Cardiac fibroblast (primary cell): ENCODE measurements around the gene FAM32A.

ENCODE experiments used
- DNase-seq, 2 donors: peaks; one replicate each; pipeline versions ENCODE4 v3.0.0 to v3.0.0-alpha.2; 2010; ENCODE audit warnings: low read depth in 2 of 2
- H3K4me3 ChIP-seq, 2 donors: replicated peaks in 1 of 2; 1 replicate in 1 of 2; 2 replicates in 1 of 2; pipeline ENCODE4 v1.5.1; 2011; ENCODE audit warnings: low read depth in 2 of 2, low read length in 2 of 2, mild to moderate bottlenecking in 2 of 2, moderate library complexity in 1 of 2
- CTCF ChIP-seq: IDR thresholded peaks from one replicate; pipeline ENCODE4 v1.5.1; 2011; ENCODE audit warnings: low read depth, mild to moderate bottlenecking, low read length, inconsistent platforms

Gene FAM32A

GRCh38 chr19:16180611-16181010 lies 4.6 kb upstream of the FAM32A start:
- peak; percentile 70 to 76 for DNase-seq
- H3K4me3 ChIP-seq, result no peak overlapping the region
- TF ChIP-seq CTCF, result no peak

GRCh38 chr19:16184665-16185122 lies 516 bp upstream of the FAM32A start:
- no peak for DNase-seq
- H3K4me3 ChIP-seq, result peak overlapping the region; percentile 97 to 98
- TF ChIP-seq CTCF, result no peak

- TF ChIP-seq CTCF, result peak; percentile 43
- H3K4me3 ChIP-seq, result peak overlapping the region; percentile 97 to 98
- peak; percentile 40 to 51 for DNase-seq
Measured at GRCh38 chr19:16185768-16186123, 536 bp downstream of the FAM32A start.

GRCh38 chr19:16188521-16188920 lies 3.3 kb downstream of the FAM32A start:
- no peak overlapping the region for H3K4me3 ChIP-seq
- no peak for DNase-seq
- TF ChIP-seq CTCF, result no peak

- DNase-seq, result no peak
- no peak for TF ChIP-seq CTCF
- no peak overlapping the region for H3K4me3 ChIP-seq
Measured at GRCh38 chr19:16190198-16190597, 5.0 kb downstream of the FAM32A start.

- no peak for DNase-seq
- H3K4me3 ChIP-seq, result no peak overlapping the region
- no peak for TF ChIP-seq CTCF
Measured at GRCh38 chr19:16190736-16191135, 5.5 kb downstream of the FAM32A start.

GRCh38 chr19:16191216-16191908 lies 6.2 kb downstream of the FAM32A start:
- TF ChIP-seq CTCF, result no peak
- DNase-seq, result no peak
- H3K4me3 ChIP-seq, result no peak overlapping the region
